Right lobe of liver (tissue), 6 donors: ENCODE data around the gene ERO1B. TPM values are rescaled to one million over a fixed set of nuclear protein-coding genes. Genes with fewer than 3 reads are reported as not detected.

Source experiments
- ATAC-seq, 4 donors: fragments of 200-7000 bp; cut with Tn5 transposase; one replicate each; pipeline ENCODE4 v1.9.1; 2020; ENCODE audit warnings: mild to moderate bottlenecking in 4 of 4, moderate library complexity in 4 of 4
- DNase-seq, 3 donors: peaks; one replicate each; pipeline ENCODE4 v3.0.0-alpha.2; 2020
- H3K27ac ChIP-seq, 3 donors: fragments of 200-600 bp; one replicate each; pipeline ENCODE4 v1.8.0; 2022
- H3K27me3 ChIP-seq, 2 donors: fragments of 200-600 bp; one replicate each; pipeline ENCODE4 v1.8.0; 2022
- H3K36me3 ChIP-seq, 4 donors: fragments of 200-600 bp; sonication (generic) in 1 of 4; one replicate each; pipeline versions ENCODE4 v1.5.1 to v1.8.0; 2017 to 2022; ENCODE audit warnings: control low read depth in 1 of 4
- H3K4me1 ChIP-seq, 4 donors: fragments of 200-600 bp; sonication (generic) in 1 of 4; one replicate each; pipeline versions ENCODE4 v1.5.1 to v1.8.0; 2017 to 2022; ENCODE audit warnings: control low read depth in 1 of 4
- H3K4me3 ChIP-seq, 3 donors: fragments of 200-600 bp; one replicate each; pipeline ENCODE4 v1.8.0; 2022
- H3K9me3 ChIP-seq, 4 donors: fragments of 200-600 bp; sonication (generic) in 1 of 4; one replicate each; pipeline versions ENCODE4 v1.5.1 to v1.8.0; 2017 to 2022; ENCODE audit warnings: control low read depth in 1 of 4
- CTCF ChIP-seq, 4 donors: fragments of 200-600 bp in 3 of 4; fragments of 450-650 bp in 1 of 4; IDR thresholded peaks; one replicate each; pipeline versions ENCODE4 v1.5.1 to v1.8.0; 2016 to 2022; ENCODE audit warnings: antibody characterized with exemption in 4 of 4, mild to moderate bottlenecking in 2 of 4
- POLR2A ChIP-seq: fragments of 450-650 bp; IDR thresholded peaks from one replicate; pipeline ENCODE4 v1.6.1; 2017; ENCODE audit warnings: antibody characterized with exemption, mild to moderate bottlenecking
- WGBS: methylation state at CpG from one replicate; pipeline ENCODE4 v1.1.6; 2018; ENCODE audit warnings: low coverage, low lambda C conversion rate; ENCODE audit not compliant: insufficient coverage; ENCODE audit errors: missing lambda C conversion rate; 5-methylcytosine and 5-hydroxymethylcytosine counted together
- intact Hi-C, 2 donors: fragments of 100-400 bp; cut with DNase I; formaldehyde crosslinking; loops; one replicate each; pipeline versions ENCODE4 v1.11.2 to v1.14.1; 2022
- small RNA-seq, 2 experiments: library from RNA; depleted of rRNA; stranded (forward); fragments of <200 nt; gene quantifications; one replicate each; pipeline ENCODE3, GENCODE V24; 2016
- total RNA-seq, 6 experiments: library from RNA; depleted of rRNA in 2 of 6; stranded (reverse); fragments of >200 nt in 2 of 6; fragmentation: NEBNext Ultra II Directional in 3 of 6; extraction: Animal tissue kit (Norgen Biotek cat#: 25700) in 3 of 6; gene quantifications; one replicate each; pipeline versions ENCODE4 v1.1.0 to v1.2.4, GENCODE V29; 2016 to 2023
- donor health status: DM: no; HTN: yes; CAD: no.
- donor health status: DM: no; HTN: no; CAD: no.
- donor health status: DM: no; HTN: no; CAD: no.
- donor health status: DM: no; HTN: yes; CAD: no.
- donor health status: DM: no; HTN: yes; CAD: no.

Gene ERO1B
- total RNA-seq, 6 experiments from 2014 or later = 8.0 to 22.5 (median 17.1) TPM

- Histone ChIP-seq H3K4me1 (peaks cover 0 to 13% (median 0%) of the 10 kb centered on the region in 4 donors), H3K27me3 (no peaks in the 10 kb centered on the region), H3K36me3 (no peaks in the 10 kb centered on the region), H3K9me3 (no peaks in the 10 kb centered on the region), H3K4me3 (no peak overlapping the region), H3K27ac (no peak overlapping the region)
- no peak for TF ChIP-seq POLR2A
- no peak for TF ChIP-seq CTCF (IDR thresholded peaks at IDR 0.05)
- no peak for ATAC-seq
- no peak for DNase-seq
- intact Hi-C loops = no loop called here
- 95% methylated on average over 4 of the region's 4 CpGs for WGBS
Observed at GRCh38 chr1:236167578-236167977, 114.2 kb downstream of the ERO1B start.

- Histone ChIP-seq H3K36me3 (no peaks in the 10 kb centered on the region), H3K9me3 (no peaks in the 10 kb centered on the region), H3K4me1 (peaks cover 0 to 13% (median 0%) of the 10 kb centered on the region in 4 donors), H3K27me3 (no peaks in the 10 kb centered on the region), H3K4me3 (no peak overlapping the region), H3K27ac (no peak overlapping the region)
- intact Hi-C loops = no loop called here
- no peak for ATAC-seq
- no peak for TF ChIP-seq POLR2A
- WGBS = 87% methylated on average over 7 of the region's 7 CpGs
- no peak for DNase-seq
Observed at GRCh38 chr1:236167154-236167553, 114.6 kb downstream of the ERO1B start.

GRCh38 chr1:236166041-236166440 lies 115.7 kb downstream of the ERO1B start:
- DNase-seq (no peak), ATAC-seq (no peak)
- no peak for TF ChIP-seq POLR2A
- no peaks in the 10 kb centered on the region for H3K9me3 ChIP-seq
- no peak overlapping the region for H3K27ac ChIP-seq
- intact Hi-C loops = no loop called here
- WGBS = 86% methylated on average over 6 of the region's 6 CpGs
- H3K4me3 ChIP-seq = no peak overlapping the region
- H3K4me1 ChIP-seq = peaks cover 0 to 13% (median 0%) of the 10 kb centered on the region in 4 donors
- no peaks in the 10 kb centered on the region for H3K36me3 ChIP-seq
- no peaks in the 10 kb centered on the region for H3K27me3 ChIP-seq

Small RNAs within 50 kb of the gene (small RNA-seq; reads per million reads assigned to genes)
- 0.97 to 1.2 reads per million in 2 experiments for gene RNU2-70P

Other genes with a start within 250 kb of the ERO1B start
- 10 to 100 TPM; 45.7 to 67.1 (median 59.1) TPM for gene NID1, start 216.9 kb downstream of the ERO1B start, total RNA-seq
- gene GPR137B, start 139.4 kb downstream of the ERO1B start, total RNA-seq = 10 to 100 TPM in 2 of 6 experiments, 1 to 10 TPM in 4; 4.3 to 22.2 (median 7.6) TPM
- gene EDARADD, start 112.3 kb upstream of the ERO1B start, total RNA-seq = 1 to 10 TPM in 1 of 6 experiments, under 1 TPM in 4, not detected in 1; 0.16 to 1.2 (median 0.26) TPM
- 10 to 100 TPM; 30.4 to 69.3 (median 42.3) TPM for gene LGALS8, start 242.0 kb upstream of the ERO1B start, total RNA-seq